ENCODE data around the gene CHTOP.
"Not testable (repeated sequence)": the region's sequence is repeated elsewhere in the genome, so short reads cannot be mapped to it uniquely, and the experiment has no call there.

CHTOP gene, protein sequence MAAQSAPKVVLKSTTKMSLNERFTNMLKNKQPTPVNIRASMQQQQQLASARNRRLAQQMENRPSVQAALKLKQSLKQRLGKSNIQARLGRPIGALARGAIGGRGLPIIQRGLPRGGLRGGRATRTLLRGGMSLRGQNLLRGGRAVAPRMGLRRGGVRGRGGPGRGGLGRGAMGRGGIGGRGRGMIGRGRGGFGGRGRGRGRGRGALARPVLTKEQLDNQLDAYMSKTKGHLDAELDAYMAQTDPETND

DNA sequence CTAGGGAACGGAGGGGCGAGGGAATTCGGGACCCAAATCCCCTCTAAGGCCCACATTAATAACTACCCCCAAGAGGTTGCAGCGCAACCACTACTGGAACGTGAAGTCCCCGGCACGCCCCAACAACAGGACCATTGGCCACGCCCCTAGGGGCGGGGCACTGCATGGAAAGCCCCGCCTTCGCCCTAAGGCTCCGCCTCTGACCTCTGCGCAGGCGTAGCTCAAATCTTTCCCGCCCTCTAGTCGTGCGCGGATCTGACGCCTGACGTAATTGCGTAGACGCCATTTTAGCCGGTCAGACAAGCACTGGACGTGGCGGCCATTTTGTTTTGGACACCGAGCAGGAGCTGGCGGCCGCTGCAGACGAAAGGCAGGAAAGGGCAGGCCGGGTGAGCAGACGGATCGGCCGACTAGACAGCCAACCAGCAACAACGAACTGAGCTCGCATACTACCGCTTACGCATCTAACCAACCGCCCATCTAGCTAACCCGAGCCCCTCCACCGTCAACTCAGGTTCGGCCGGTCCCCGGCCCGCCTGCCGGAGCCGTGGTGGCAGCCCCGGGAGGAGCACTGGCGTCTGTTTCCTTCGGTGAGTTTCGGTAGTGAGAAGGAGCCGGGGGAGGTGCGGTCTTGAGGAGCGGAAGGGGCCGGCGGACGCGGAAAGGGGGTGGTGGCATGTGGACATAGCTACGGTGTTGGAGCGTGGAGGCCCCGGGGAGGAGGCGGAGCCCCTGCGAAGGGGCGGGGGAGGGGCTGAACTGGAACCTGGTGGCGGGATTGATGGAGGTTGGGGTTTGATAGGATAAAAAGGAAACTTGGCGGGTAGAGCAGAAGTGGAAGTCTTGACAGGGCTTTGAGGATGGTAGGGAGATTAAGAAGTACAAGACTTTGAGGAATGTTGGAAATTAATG is at the start of gene CHTOP:
Gene CHTOP (plus strand): TSS at position 313 of the 912 bp plus-strand sequence. CDS start 2,523 bp downstream, outside the sequence.
- peak; percentile 97 for DNase-seq

DNA sequence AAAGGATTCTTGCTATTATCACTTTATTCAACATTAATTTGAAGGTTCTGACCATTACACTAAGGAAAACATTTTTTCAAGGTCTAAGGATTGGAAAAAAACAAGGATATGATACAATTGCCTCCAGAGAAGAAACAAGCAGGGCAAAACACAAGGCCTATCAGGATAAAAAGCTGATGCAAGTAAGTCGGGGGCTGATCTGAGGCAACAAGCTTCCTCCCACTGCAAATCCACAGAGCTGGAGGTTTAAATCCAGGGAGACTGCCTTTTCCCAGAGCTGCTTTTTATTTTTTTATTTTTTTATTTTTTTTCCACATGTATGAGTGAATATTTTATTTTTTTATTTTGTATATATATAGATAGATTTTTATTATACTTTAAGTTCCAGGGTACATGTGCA is 48.9 kb upstream of the CHTOP start:
- no peak for DNase-seq

DNA sequence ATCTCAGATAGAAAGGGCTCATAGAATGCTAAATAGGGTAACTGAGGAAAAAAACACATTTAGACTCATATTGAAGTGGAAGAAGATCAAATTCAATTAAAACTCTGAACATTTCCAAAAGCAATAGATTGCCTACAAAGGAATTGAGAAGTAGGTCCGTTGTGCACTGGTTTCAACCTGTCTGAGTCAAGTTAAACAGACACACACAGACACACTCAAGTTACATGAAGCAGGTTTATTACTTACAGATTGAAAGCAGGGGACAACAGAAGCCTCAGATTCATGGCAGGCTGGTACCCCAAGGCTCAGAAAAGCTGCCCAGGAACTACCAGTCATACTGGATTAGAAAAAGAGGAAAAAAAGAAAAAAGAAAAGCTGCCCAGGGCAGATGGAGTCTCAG is 47.5 kb upstream of the CHTOP start:
- DNase-seq = no peak

DNA sequence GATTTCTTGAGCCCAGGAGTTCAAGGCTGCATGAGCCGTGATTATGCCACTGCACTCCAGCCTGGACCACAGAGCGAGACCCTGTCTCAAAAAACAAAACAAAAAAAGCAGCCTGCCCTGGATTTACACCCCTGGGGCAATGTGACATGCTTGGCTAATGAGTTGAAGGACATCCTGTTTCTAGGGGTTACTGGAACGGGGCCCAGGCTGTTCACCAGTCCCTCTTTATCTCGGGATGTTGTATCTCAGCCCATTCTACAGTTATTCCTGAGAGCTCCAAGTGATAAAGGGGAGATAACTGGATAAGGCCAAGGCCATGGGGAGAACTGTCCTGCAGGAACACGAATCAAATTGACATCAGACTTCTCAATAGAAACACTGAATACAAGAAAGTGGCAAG is 46.6 kb upstream of the CHTOP start:
- no peak for DNase-seq

DNA sequence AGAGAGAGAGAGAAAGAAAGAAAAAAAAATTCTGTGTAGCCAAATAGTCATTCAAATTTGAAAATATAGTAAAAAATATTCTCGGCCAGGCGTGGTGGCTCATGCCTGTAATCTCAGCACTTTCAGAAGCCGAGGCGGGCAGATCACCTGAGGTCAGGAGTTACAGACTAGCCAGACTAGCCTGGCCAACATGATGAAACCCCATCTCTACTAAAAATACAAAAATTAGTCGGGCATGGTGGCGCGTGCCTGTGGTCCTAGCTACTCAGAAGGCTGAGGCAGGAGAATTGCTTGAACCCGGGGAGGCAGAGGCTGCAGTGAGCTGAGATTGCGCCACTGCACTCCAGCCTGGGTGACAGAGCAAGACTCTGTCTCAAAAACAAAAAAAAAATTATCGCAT is 45.8 kb upstream of the CHTOP start:
- DNase-seq = not testable (repeated sequence)

DNA sequence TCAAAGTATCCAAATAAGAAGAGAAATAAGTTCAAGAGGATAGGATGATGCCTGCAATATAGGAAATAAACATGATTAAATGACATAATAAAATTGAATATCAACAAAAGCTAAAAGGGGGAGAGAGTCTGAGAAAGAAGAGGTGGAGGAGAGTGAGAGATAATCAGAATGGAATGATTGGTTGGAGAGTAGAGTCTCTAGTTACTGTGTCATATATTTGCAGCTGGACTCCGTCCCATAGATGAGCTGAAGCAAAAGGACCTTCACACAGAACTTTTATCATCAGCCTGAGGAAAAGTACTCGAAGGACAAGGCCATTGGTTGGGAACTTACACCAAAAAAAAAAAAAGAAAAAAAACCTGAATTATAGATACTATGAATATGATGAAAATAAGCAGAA is 45.4 kb upstream of the CHTOP start:
- DNase-seq = no peak

DNA sequence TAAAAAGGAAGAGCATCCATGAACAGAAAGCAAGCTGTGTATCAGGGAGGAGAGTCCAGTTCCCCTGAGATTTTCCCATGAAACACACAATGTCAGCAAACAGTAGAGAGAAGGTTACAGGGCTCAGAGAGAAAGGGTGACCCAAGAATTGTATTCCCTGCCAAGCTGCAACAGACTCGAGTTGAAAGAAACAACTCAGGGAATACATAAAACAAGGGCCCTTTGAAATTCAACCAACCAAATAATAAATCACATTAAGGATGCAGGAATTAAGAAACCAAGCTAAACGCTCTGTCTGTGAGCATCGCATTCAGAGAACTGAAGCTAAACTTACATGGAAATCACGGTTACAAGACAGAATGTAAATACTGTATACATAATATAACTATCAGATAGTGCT is 41.1 kb upstream of the CHTOP start:
- no peak for DNase-seq

DNA sequence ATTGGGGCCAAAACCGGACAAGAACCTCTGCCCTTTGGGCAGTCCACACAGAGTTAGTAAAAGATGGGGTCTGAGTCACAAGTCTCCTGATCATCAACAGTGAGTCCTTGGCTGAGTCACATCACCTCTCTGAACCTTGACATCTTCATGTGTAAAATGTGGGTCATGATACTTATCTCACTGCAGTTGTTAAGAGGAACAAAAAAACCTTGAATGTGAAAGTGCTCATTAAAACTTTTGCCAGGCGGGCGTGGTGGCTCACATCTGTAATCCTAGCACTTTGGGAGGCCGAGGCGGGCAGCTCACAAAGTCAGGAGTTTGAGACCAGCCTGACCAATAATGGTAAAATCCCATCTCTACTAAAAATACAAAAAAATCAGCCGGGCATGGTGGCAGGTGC is 36.7 kb upstream of the CHTOP start:
- DNase-seq = no peak

DNA sequence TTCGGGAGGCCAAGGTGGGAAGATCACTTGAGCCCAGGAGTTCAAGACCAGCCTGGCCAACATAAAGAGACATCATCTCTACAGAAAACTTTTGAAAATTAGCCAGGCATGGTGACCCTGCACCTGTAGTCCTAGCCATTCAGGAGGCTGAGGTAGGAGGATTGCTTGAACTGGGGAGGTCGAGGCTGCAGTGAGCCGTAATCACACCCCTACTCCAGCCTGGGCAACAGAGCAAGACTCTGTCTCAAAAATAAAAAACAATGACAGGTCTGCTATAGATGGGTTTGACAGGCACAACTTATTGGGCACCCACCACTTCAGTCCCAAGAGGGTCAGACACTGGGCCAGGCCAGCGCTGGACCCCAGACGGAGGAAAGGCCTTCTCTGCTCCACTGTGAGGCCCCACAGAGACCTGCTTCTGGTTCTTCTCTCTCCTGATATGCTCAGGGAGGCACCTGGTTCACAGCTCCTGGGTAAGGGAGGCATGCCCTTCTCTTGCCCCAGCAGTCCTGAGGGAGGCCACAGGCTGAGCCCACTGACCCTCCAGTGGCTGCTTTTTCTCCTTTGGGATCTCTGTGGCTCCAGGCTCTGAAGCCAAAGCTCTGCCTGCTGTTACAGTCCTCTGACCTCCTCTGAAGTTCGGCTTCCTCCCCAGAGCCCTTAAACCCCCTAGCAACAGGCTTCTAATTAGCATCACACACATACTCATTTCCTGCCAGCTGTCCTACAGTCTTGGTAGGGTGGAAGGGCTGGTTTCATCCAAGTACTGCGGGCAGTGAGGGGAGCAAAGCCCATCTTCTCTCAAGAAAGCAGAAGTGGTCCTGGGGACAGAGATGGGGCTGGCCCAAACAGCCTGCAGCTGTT is 35.3 kb upstream of the CHTOP start:
- DNase-seq = peak; percentile 14 to 75

DNA sequence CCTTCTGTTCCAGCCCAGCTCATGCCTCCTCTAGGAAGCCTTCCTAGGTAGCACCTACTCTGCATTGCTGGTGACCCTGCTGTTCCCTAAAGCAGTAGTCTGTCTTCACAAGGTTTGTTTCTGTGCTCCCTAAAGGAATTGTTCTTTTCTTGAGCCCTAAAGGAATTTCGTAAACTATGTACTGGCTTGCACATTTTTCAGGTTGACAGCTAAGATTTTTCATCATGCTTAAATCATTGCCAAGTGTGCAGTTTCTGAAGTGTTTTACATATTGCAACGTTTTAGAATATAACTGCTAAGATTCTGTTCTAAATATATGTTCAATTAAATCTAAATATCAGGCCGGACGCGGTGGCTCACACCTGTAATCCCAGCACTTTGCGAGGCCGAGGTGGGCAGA is 34.0 kb upstream of the CHTOP start:
- DNase-seq = no peak

DNA sequence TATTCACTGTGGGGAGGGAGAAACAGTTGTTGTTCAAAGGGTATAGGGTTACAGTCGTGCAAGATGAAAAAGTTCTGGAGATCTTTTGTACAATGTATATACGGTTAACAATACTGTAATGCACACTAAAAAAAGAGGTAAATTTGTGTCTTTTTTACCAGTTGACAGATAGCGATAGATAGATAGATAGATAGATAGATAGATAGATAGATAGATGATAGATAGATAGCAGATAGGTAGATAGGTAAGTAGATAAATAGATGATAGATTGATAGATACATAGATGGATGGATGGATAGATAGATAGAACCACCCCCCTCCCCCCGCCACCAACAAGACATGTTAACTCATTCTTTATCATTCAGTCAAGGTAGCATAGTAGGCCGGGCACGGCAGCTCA is 31.1 kb upstream of the CHTOP start:
- no peak for DNase-seq

DNA sequence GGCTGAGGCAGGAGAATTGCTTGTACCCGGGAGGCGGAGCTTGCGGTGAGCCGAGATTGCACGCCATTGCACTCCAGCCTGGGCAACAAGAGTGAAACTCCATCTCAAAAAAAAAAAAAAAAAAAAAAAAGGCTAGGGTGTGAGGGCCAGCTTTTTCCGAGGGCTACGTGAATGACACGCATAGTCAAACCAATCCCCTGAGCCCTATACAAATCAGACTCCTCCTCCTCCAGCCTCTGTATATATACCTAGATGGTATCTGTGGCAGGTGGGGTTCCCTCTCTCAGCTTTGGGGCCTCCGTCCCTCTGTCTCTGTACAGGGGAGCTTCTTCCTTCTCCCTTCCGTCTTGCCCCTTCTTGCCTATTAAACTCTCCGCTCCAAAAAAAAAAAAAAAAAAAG is 27.7 kb upstream of the CHTOP start:
- no peak for DNase-seq

DNA sequence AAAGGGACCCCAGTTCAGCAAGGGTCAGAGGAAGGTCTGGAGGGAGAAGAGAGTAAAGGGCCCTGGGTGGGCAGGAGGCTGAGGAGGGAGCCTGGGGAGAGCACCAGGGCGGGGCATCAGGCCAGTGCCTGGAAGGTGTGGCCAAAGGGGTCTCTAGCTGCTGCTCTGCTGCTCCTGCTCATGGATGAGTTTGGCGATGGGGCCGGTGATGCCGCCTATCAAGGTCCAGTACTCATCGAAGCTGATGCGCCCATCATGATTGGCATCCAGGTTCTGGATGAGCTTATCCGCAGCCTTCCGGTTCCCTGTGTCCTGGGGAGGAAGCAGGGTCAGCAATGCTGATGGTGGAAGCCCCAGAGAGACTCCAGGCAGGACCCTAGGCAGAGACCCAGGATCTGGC is 26.5 kb upstream of the CHTOP start:
- no peak for DNase-seq

DNA sequence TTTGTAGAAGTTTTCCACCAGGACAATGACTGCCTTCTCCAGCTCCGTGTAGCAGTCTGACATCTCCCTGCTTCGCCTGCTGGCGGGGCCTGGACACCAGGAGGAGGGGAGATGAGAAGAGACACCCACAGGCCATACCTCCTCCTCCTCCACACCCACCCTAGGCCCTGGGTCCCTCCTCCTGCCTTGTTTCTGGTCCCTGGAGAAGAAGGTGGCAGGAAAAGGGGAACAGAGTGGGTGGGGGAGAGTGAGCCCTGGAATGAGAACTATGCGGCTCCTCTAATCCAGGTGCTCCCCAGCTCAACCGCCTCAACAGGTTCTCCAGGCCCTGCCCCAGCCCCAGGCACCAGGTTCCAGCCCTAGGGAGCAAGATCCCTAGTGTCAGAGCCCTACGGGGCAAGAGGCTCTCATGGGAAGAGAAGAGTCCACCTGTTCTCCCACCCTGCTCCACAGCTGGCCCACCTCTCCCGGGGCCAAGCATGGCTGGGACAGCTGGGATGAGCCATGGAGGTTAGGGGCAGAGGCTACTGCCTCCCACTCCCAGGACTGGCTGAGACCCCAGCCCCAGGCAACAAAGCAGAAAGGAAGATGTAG is 25.7 kb upstream of the CHTOP start:
- DNase-seq = no peak

DNA sequence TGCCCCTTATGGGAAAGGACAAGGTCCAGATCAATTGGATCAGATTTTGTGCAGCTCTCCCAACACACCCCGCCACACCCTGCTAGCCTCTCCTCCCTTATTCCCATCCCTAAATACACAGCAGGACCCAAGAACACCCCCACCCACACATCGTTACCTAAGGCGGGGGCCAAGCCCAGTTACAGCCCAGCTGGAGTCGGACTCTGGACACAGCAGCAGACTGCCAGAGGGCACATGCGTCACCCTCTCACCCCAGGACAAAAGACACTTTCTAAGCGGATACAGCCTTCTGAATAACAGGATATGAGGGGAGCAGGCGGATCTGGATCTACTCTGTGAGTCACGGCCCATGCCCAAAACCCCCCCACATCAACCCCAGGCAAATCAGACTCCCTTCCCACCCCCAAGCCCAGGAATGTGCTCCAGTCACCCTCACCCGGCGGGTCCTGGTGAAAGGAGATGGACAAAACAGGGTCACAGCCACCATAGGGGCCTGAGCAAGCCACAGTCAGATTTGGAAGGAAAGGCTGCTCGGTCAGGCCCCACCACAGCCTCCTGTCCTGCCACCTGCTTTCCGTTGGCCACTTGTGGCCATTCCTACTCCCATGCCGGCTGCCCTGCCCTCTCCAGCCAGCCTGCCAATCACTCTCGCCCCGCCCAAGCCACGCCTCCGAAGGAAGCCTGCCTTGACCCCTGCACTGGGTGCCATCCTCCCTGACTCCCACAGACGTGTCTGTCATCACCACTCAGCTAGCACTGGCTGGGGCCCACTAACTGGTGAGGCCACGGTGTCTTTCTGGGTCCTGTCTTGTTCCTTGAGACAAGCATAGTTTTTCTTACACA is 24.9 kb upstream of the CHTOP start:
- no peak for DNase-seq

DNA sequence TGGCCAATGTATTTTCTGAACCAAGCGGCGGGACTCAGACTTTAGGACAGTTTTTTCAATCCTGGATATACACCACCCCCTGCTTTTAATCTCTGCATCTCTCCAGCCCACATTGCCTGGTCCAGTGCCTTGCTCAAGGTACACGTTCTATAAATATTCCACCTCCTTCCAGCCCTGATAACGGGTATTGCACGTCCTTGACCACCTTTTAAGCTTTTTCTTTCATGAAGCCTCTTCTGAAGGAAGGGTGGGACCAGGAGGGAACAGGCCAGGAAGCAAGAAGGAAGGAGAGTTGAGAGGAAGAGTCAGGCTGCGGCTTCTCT is 24.3 kb upstream of the CHTOP start:
- DNase-seq = no peak

DNA sequence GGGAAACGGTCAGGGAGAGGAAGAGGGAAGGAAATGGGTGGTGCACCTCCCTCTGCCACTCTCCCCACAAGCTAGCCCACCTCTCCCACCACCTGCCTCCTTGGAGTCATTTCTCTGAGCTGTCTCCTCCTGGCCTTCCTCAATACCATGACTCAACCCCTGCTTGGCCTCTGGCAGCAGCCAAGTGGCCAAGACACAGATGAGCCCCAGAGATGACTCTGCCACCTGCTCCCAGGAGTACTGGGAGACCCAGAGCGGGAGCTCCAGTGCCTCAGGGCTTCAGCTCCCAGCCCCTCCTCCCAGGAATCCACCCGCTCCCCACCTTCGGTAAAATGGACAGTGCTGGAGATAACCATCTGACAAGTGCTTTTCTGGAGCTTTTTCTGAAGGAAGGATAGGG is 23.5 kb upstream of the CHTOP start:
- no peak for DNase-seq

DNA sequence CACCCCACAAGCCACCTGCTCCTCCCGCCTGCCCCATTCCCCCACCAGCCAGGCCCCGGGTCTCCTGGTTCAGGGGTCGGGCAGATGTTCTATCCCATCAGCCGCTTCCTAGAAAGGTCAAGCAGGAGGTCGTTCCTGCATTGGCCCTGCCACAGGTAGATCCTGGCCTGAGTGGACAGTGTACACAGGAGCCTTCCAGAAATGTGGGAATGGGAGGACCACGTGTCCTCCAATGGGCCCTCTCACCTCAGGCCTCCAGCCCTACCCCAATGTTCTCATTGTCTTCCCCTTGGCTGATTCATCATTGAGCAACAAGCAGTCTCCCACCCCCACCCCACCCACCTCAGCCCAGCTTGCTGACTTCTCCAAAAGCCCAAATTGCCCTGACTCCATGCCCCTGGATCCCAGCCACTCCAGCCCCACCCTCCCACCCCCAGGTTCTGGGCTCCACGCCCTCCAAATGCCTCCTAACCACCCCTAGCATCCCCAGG is 23.0 kb upstream of the CHTOP start:
- DNase-seq = no peak

DNA sequence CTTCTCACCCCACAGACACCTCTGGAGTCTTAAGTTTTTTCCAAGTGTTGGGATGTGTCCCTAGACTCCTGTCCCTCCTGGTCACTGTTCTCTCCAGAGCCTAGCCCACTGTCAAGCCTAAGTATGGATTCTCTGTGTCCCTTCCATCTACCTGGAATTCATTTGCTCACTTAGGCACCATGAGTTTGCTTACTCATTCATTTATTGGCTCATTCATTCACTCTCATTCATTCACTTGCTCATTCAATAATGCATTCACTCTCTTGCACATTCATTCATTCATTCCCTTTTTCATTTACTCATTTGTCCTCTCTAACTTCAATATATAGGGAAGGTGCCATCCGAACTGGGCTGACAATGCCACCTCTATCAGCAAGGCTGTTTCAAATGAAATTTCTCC is 22.5 kb upstream of the CHTOP start:
- DNase-seq = no peak

DNA sequence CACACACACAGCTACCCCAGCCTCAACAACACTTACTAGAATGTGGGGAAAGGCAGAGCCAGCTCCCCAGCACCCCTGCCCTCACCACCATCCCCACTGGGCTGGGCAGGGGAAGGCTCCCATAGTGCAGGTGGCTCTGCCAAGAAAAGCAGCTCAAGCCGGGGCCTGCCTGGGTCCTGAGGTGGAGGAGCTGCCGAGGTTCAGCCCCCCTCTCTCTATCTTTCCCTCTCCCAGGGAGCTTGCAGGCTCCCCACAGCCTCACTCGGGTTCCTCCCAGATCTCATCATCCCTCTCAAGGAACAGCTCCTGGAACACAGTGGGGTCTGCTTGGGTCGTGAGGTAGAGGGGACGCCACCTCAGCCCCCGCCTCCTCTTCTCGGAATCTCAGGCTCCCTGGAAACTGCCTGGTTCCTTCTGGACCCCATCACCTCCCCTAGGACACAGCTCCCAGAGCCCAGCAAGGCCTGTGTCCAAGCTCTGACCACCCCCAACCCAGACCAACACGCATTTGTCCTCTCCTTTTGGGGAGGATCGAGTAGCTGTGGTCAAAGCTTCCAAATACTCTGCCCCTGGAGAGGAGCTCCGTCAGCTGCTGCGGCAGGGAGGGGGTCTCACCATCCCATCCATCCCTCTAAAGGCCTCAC is 21.6 kb upstream of the CHTOP start:
- no peak for DNase-seq

DNA sequence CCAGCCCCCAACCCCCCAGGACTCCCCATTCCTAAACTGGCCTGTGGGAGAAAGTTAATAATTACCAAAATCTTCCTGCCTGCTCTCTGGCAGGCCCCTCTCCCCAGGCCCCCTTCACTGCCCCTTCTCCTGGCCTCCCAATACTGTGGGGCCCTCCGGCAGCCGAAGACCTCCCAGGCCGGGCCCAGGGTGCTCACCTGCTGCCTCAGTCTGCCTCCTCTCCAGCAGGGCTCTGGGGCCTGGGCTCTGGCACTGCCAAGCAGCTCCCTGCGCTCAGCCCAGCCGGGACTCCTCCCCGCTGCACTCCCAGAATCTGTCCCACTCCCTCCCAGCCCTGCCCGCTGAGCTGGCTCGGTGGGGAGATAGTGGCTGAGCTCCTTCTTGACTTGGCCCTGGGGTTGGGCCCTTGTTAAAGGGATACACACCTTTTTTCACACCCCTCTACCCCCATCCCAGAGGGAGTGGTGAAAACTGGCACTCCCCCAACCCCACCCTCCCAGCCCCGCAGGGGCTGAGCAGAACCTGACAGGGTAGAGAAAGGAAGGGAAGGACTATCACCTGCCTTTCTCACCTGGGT is 21.0 kb upstream of the CHTOP start, which contains the start of gene S100A16:
Gene S100A16 (minus strand): TSS at position 383 of the 577 bp plus-strand sequence. CDS start 4,986 bp downstream, outside the sequence.
- no peak for DNase-seq

Data from CD4-positive, alpha-beta T cell treated with Interleukin-1 beta for 1 hour (primary cell).